ENCODE measurements around the gene SYS1.

- TF ChIP-seq POLR2AphosphoS5 (IDR thresholded peaks at IDR 0.05; ENCODE audit: low read depth, low read length) (no peak), POLR2A (IDR thresholded peaks at IDR 0.05; ENCODE audit: control extremely low read depth in 1 of 2, low read depth in 2 of 2, low read length in 2 of 2) (no peak), CTCF (IDR thresholded peaks at IDR 0.05; ENCODE audit: control extremely low read depth in 1 of 3, insufficient read depth in 1 of 3, low read depth in 1 of 3, low read length in 3 of 3) (no peak), SIX5 (IDR thresholded peaks at IDR 0.05; ENCODE audit: low read depth, low read length) (no peak), TAF7 (optimal IDR thresholded peaks at IDR 0.05; ENCODE audit: borderline replicate concordance, low read depth, low read length) (no peak), ATF3 (IDR thresholded peaks at IDR 0.05; ENCODE audit: insufficient read depth, low read depth, low read length) (no peak), PHF8 (conservative IDR thresholded peaks at IDR 0.05; ENCODE audit: low read depth, low read length) (no peak), KDM1A (IDR thresholded peaks at IDR 0.05; ENCODE audit: borderline replicate concordance, low read length) (no peak)
These were observed 4.5 kb upstream of the SYS1 start for GRCh38 chr20:45358282-45359068.

All from H1 (cell line).